GM21367 (cell line): ENCODE measurements around the gene SIPA1L3.
A peak's percentile ranks its signal among the peaks of the same experiment; 100 is the strongest.
"Not testable (repeated sequence)": the region's sequence is repeated elsewhere in the genome, so short reads cannot be mapped to it uniquely, and the experiment has no call there.

Experiments used
- ATAC-seq: cut with Tn5 transposase; IDR thresholded peaks from one replicate; pipeline ENCODE4 v1.9.1; 2021; ENCODE audit not compliant: unreplicated experiment

SIPA1L3 gene

DNA sequence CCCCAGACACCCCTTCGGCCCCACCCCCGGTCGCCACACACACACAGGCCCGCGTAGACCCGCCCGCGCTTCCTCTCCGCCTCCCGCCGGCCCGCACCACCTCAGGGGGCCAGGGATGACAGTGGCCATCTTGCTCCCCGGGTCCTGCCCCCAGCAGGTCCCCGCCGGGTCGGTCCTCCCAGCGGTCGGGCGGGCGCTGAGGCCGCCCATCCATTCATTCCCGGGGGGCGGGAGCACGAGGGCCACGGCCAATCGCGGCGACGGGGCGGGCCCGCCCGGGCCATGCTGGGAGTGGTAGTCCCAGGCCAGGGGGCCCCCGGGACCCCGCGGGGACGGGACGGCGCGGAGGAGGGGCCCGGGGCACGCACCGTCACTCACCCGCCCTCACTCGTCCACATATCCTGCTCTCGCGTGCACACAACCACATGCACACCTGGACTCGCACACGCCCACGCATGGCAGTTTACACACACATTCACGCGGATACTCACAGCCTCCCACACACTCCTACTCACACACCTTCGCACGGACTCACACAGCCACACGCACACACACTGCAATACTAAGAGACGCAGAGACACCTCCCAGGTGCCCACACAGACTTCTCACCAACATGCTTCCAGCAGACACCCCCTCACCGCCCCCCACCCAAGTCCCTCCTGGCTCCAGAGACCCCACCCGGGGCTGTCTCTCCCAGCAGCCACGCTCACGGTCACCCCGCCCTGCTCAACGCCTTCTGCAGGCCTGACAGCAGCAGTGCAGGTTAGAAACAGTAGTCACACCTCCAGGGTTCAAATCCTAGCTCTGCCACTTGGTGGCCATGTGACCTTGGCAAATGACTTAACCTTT is 317.2 kb downstream of the SIPA1L3 start, which contains the start of gene DPF1:
TSS of gene DPF1 (minus strand) at position 209 of the 849 bp plus-strand sequence. CDS start at position 129, 80 bp downstream.
- ATAC-seq: no peak

DNA sequence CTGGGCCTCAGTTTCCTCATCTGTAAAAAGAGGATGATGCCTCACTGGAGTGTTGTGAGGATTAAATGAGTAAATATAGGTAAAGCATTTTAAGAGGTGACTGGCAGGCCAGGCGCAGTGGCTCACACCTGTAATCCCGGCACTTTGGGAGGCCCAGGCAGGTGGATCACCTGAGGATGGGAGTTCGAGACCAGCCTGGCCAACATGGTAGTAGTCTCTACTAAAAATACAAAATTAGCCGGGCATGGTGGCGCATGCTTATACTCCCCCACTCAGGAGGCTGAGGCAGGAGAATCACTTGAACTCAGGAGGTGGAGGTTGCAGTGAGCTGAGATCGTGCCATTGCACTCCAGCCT is 317.8 kb downstream of the SIPA1L3 start:
- ATAC-seq: not testable (repeated sequence)

DNA sequence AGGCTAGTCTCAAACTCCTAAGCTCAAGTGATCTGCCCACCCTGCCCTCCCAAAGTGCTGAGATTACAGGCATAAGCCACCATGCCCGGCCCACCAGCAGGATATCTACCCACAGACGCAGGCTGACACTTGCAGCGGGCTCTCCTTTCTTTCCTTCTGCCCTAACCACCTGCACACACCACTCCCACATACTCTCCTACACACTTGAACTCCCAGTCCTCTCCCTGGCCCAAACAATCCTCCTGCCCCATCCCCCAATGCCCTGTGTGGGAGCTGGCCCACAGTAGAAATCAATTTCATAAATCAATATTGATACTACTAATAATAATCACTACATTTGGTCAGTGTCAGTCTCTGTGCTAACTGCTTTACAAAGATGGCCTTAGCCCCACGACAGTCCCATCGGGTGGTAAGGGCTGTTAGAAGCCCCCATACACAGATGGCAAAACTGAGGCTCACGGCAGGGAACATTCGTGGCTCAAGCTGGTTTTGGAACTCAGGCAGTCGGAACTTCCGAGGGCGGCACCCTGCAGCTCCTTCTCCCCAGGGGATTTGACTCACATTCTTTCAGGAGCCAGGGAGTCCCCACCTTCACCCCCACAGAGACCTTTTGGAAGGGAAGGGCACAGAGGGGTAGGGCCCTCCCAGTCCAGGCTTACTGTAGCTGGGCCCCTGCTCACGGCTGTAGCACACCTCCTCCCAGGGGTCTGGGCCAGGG is 320.4 kb downstream of the SIPA1L3 start:
- no peak for ATAC-seq

DNA sequence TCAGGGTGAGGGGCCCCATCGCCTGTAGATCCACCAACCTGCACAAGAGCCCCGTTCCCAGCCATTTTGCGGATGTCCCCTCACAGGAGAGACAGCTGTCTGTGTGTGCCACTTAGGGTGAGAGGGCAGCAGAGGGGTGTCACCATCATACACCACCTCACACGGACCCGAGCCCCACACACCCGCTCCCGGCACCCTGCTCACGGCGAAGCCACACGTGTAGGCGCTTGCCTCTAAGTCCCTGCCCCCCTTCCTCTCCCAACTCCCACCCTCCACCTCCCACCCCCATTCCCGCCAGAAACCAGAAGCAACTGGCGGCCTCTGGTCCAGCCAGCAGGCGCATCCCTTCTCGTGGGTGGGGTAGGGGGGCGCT is 321.0 kb downstream of the SIPA1L3 start:
- no peak for ATAC-seq

DNA sequence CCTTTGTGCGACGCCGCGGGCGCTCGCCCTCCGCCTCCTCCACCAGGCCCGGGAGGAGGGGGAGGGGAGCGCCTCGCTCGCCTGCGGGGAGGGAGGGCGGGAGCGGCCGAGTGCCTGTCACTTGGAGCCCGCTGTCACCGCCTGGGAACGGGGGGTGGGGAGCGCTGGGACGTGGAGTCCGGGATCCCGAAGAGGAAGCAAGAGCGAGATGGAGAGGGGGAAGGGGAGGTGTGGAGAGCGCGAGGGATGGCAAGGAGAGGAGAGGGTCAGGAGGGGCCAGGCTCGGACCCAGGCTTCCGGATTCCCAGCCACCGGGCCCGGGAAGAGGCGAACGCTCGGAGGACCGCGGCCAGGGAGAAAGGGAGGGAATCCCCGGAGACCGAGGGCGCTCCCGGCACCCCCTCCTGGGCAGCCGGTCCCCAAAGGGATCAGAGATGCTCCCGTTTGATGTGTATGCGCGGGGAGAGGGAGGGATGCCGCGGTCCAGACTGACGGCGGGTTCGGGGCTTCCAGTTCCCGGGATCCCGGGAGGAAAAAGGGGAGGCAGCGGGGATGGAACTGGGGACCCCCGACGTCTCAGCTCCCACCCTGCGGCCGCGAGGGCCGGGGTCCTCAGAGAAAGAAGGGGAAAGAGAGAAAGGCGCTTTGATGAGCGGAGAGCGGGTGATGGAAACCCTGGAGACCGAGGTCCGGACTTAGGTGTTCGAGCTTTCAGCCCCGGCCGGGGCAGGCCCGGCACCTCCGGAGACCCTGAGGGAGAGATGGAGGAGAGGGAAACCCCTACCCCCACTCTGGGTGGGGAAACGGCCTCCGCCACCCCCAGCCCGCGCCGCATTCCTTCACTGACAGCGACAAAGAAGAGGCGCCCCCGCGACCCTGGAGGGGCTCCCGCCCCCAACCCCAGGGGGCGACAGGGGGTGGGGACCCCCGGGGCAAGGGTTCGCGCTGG is 321.8 kb downstream of the SIPA1L3 start:
- ATAC-seq: no peak

DNA sequence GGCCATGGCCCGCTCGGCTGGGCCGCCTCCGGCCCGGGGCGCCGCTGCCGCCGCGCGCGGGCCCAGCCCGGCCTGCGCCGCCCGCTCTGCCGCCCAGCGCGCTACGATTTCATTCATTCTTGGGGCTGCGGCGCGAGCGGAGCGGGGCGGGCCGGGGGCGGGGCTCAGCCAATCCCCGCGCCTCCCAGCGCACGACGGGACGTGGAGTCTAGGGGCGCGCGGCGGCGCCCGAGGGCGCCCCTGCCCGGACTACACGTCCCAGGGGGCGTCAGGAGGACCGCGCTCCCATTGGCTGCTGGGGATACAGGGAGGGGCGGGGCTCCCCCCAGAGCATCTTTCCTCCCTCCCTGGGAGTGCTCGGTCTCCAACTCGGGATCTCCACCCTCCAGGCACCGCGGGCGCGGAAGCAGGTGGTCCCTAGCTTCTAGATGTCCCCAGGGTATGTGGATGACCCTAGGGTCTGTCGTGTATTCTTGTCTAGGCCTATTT is 322.6 kb downstream of the SIPA1L3 start:
- peak; percentile 64 for ATAC-seq

DNA sequence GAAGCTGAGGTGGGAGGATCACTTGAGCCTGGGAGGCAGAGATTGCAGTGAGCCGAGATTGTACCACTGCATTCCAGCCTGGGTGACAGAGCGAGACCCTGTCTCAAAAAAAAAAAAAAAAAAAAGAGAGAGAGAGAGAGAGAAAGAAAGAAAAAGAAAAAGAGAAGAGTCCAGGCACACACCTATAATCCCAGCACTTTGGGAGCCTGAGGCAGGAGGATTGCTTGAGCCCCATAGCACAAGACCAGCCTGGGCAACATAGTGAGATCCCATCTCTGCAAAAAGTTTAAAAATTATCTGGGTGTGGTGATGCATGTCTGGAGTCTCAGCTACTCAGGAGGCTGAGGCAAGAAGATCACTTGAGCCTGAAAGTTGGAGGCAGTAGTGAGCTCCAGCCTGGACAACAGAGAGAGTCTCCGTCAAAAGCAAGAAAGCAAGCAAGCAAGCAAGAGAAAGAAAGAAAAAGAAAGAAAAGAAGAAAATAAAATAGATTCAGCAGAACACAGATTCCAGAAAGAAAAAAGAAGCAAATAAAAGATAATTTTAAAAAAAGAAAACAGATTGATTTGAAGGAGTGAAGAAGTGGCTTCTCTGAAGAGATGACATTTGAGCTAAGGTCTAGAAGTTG is 323.6 kb downstream of the SIPA1L3 start:
- not testable (repeated sequence) for ATAC-seq

DNA sequence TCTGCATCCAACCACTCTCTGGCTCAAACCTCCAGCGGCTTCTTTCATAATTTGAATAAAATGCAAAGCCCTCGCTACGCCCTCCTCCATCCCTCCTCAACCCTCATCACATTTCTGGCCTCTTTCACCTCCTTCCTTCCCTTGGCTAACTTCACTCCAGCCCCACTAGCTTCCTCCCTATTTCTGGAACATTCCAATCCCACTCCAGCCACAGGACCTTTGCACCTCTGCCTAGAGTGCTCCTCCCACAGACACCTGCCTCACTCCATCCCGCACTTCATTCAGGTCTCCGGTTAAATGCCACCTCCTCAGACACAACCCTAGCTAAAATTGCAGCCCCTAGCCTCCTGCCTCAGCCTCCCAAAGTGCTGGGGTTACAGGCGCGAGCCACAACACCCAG is 324.9 kb downstream of the SIPA1L3 start:
- no peak for ATAC-seq

DNA sequence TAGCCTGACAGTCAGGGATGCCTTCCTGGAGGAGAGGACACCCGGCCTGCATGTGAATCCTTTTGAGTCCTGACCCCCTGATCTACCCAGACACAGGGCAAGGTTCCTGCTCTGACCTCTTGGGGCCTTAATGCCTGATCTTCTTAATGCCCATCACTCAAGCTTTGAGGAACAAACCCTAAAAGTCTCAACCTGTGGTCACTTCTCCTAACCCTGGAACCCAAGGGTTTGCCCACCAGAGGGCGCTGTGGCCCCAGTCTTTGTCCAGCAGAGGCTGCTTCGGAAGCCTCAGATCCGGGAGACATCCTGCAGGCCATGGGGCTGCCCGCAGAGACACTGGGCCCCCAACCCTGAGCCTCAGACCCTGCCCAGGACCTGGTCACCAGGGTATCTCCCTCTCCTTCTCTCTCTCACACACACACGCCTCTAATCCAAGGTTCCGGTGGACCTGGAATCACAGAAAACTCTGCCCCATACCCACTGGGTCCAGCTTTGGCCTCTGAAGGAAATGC is 326.8 kb downstream of the SIPA1L3 start:
- ATAC-seq: no peak

DNA sequence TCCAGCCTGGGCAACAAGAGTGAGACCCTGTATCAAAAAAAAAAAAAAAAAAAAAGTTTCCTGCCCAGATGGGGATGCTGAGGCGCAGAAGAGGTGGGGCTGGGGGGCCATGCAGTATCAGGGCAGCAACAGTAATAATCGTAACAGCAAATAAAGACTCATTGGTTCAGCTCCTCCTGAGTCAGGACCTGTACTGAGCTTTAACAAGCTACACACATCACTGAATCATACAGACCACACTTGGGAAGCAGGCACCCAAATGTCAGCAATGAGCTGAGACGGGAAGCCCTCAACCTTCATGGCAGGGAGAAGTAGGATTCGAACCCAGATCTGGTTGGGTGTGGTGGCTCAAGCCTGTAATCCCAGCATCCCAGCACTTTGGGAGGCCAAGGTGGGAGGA is 327.6 kb downstream of the SIPA1L3 start:
- no peak for ATAC-seq

DNA sequence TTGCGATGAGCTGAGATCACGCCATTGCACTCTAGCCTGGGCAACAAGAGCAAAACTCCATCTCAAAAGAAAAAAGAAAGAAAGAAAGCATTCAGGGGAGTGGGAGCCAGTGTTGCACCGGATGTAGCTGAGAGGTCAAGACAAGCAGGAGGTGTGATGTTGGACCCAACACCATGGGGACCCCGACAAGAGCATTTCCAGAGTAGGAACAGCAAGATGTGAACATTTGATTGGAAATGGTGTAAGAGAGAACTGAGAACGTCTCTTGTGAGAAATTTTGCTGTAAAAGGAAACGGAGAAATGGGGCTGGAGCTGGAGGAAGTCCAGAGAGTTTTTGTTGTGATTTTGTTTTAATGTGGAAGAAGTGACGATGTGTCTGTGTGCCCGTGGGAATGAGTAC is 332.8 kb downstream of the SIPA1L3 start:
- no peak for ATAC-seq

DNA sequence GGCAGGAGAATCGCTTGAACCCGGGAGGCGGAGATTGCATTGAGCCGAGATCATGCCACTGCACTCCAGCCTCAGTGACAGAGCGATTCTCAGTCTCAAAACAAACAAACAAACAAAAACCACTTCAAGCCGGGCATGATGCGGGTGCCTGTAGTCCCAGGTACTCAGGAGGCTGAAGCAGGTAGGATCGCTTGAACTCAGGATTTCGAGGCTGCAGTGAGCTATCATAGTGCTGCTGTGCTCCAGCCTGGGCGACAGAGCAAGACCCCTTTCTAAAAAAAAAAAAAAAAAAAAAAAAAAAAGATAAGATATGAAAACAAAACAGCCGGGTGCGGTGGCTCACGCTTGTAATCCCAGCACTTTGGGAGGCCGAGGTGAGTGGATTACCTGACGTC is 336.3 kb downstream of the SIPA1L3 start:
- no peak for ATAC-seq

DNA sequence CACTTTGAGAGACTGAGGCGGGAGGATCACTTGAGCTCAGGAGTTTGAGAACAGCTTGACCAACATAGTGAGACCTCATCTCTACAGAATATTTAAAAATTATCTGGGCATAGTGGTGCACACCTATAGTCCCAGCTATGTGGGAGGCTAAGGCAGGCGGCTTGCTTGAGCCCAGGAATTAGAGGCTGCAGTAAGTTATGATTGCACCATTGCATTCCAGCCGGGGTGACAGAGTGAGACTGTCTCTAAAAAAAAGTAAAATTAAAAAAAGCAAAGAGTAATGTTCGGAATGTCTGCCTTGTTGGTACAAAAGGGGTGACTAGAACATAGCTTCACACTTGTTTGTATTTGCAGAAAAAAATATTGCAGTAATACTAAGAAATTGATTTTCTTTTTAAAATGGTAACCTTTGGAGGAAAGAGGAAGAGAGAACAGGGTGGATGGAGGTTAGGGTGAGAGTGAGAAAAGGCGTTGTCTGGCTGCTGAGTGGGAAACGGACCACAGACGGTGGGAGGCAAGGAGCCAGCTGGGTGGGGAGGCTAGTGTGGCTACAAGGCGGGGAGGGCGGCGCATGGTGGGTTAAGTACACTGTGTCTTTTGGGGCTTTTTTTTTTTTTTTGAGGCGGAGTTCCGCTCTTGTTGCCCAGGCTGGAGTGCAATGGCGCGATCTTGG is 339.0 kb downstream of the SIPA1L3 start:
- no peak for ATAC-seq

DNA sequence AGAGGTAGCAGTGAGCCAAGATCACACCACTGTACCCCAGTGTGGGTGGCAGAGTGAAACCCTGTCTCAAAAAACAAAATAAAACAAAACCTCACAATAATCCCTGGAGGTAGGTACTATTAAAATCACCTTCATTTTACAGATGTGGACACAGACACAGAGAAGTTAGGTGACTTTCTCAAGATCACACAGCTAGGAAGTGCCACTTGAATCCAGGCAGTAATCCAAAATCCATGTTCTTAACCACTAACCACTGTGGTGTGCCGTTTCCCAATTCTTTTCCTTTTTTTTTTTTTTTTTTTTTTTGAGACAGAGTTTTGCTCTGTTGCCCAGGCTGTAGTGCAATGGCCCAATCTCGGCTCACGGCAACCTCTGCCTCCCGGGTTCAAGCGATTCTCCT is 340.1 kb downstream of the SIPA1L3 start:
- no peak for ATAC-seq

DNA sequence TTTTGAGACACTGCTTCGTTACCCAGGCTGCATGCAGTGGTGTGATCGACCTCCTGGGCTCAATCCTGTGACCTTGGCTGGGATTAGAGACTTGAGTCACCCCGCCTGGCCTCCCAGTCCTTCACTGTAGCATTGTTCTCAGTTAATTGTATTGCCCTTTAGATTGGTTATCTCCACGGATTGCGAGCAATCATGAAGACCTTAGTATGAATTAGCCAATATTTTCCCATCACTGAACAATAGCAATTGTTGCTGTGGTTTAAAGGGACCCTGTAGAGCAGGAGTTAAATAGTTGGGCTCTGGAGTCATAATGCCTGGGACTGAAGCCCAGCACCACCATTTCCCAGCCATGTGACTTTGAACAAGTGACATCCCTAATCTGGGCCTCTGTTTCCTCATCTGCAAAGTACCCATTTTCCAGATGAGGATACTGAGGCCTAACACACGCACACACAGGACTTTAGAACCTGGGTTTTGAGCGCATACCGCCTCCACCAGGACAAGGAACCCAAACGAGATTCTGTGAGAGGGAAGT is 340.8 kb downstream of the SIPA1L3 start:
- no peak for ATAC-seq

DNA sequence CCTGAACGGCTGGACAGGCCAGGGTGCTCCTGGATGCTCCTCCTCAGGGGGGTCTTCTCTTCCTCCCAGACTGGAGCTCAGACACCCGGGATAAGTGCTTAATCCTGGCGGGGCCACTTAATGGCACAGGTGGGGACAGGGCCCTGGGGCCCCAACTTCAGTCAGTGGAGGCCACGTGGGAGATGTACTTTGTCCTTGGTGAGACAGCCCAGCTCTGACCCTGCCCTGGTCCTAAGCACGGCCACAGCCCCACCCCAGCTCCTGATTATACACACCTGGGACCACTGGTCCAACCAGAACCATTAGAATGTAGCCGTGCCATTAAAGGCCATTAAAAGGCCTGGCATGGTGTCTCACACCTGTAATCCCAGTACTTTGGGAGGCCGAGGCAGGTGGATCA is 341.4 kb downstream of the SIPA1L3 start:
- ATAC-seq: no peak

DNA sequence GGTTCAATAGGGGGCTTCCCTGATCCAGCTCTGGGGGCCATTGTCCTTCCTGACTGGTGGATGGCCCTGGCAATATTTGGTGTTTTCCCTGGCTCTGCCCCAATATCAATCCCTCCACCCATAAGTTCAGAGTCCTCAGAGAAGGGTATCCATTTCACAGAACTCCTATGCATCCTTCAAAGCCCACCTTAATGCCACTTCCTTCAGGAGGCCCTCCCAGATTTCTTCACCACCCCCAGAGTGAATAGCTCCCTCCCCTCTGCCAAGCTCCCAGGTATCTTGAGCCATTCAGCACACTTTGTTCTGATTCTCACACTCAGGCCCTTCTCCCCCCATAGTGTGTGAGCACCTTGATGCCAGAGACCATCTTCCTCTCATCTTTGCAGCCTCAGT is 343.4 kb downstream of the SIPA1L3 start:
- no peak for ATAC-seq

DNA sequence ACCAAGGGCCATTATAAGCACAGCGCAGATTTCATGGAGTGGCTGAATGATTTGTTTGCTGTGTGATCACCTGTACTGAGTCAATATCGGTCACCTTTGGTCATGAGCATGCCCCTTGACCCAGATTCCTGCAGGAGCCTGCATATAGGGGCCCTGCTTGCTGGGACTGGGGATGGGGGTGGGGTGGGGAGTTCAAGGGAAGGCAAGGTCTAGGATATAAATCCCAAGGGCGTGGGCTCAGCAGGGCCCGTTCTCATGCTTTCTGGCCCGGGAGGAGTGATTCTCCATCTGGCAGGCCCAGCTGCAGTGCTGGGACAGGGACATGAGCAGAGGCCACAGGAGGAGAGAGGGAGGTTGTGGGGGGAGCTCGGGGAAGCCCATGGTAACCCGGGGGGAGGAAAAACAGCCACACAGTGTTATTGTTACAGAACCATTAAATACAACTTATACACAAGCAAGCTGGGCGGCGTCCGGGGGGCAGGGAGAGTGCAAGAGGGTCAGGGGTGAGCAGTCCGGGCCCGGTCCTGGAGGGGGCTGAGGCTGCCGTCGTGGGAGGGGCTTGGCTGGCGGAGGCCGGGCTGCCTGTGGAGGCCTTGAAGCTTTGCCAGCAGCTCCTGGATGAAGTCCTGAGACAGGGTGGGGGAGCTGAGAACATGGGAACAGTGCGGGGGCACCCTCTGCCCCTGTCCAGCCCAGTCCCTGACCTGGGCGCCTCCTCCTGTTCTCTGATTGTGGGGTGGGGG is 344.0 kb downstream of the SIPA1L3 start:
- ATAC-seq: no peak

DNA sequence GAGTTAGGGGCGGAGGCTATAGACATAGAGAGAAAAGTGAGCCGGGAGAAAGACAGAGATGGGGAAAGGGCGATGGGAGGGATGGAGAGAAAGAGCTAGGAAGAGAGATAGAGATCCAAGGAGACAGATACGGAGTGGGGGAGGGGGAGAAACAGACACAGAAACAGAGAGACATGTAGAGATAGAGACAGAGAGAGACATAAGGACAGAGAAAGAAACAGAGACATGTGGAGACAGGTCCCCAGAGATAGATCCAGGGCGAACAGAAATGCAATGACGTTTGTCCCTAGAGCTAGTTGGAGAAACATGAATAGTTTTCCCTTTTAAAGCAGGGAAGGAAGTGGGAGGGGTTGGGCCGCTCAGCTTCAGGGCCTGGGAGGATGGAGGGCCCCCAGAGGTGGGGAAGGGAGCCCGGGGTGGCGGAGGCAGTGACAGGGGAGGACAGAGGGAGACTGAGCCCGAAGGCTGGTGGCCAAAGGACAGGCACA is 344.6 kb downstream of the SIPA1L3 start:
- ATAC-seq: no peak
